Testis (tissue), 2 donors: ENCODE measurements around the gene CTPS1.

ENCODE experiments used
- POLR2A ChIP-seq: fragments of 450-650 bp; IDR thresholded peaks from one replicate; pipeline ENCODE4 v1.6.1; 2017; ENCODE audit warnings: antibody characterized with exemption, mild to moderate bottlenecking, moderate library complexity
- TF ChIP-seq, protein P1 (sequence below), 3 experiments: fragments of 450-650 bp in 2 of 3; fragments of 200-600 bp in 1 of 3; sonication (generic) in 1 of 3; IDR thresholded peaks; one replicate each; pipeline ENCODE4 v1.5.1; 2016 to 2019; ENCODE audit warnings: antibody characterized with exemption in 3 of 3, mild to moderate bottlenecking in 2 of 3, moderate library complexity in 1 of 3

DNA sequence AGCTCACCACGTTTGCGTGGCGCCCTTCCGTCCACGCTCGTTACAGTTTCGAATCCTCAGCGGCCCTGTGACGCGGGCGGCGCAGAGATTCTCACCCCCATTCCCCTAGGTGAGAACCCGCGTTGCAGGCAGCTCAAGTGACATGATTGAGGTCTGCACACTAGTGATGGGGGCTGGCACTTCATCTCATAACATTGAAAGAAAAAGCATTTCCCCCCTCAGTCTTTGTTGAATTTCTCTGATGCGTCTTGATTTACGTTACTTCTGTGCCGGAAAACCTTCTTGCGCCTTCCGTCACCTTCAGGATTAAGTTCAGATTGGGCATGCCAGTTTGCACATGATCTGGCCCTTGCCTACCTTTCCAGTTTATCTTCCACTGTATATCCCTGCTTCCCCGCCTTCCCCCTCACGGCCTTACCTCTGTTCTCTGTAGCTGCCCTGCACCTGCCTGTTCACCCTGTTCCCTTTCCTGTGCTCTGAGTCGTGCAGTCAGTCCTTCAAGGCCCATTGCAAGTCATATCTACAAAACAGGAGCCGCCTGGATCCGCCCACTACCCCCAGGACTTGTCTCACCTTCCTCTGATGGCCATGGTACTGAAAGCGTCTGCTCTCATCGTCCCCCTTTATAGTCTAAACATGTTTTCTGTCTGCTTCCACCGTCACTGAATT, 1.1 kb downstream of the CTPS1 start:
- TF ChIP-seq, protein P1, sequence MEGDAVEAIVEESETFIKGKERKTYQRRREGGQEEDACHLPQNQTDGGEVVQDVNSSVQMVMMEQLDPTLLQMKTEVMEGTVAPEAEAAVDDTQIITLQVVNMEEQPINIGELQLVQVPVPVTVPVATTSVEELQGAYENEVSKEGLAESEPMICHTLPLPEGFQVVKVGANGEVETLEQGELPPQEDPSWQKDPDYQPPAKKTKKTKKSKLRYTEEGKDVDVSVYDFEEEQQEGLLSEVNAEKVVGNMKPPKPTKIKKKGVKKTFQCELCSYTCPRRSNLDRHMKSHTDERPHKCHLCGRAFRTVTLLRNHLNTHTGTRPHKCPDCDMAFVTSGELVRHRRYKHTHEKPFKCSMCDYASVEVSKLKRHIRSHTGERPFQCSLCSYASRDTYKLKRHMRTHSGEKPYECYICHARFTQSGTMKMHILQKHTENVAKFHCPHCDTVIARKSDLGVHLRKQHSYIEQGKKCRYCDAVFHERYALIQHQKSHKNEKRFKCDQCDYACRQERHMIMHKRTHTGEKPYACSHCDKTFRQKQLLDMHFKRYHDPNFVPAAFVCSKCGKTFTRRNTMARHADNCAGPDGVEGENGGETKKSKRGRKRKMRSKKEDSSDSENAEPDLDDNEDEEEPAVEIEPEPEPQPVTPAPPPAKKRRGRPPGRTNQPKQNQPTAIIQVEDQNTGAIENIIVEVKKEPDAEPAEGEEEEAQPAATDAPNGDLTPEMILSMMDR (IDR thresholded peaks at IDR 0.05): no peak
- TF ChIP-seq POLR2A: no peak
